DMS153 treated with DMSO at 0.1 percent for 48 hours (cell line): ENCODE data around the gene PPEF2.
"Not testable (repeated sequence)": the region's sequence is repeated elsewhere in the genome, so short reads cannot be mapped to it uniquely, and the experiment has no call there.

ENCODE experiments used
- DNase-seq: peaks from one replicate; lab custom pipeline; 2025; ENCODE audit not compliant: unreplicated experiment; lab: John Stamatoyannopoulos, UW

PPEF2 gene, protein sequence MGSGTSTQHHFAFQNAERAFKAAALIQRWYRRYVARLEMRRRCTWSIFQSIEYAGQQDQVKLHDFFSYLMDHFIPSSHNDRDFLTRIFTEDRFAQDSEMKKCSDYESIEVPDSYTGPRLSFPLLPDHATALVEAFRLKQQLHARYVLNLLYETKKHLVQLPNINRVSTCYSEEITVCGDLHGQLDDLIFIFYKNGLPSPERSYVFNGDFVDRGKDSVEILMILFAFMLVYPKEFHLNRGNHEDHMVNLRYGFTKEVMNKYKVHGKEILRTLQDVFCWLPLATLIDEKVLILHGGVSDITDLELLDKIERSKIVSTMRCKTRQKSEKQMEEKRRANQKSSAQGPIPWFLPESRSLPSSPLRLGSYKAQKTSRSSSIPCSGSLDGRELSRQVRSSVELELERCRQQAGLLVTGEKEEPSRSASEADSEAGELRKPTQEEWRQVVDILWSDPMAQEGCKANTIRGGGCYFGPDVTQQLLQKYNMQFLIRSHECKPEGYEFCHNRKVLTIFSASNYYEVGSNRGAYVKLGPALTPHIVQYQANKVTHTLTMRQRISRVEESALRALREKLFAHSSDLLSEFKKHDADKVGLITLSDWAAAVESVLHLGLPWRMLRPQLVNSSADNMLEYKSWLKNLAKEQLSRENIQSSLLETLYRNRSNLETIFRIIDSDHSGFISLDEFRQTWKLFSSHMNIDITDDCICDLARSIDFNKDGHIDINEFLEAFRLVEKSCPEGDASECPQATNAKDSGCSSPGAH

GRCh38 chr4:75902352-75902751 is at the start of gene PPEF2:
PPEF2 (minus strand) TSS chr4:75902452; CDS start chr4:75896325, 6,127 bp downstream.
- no peak for DNase-seq

DNA sequence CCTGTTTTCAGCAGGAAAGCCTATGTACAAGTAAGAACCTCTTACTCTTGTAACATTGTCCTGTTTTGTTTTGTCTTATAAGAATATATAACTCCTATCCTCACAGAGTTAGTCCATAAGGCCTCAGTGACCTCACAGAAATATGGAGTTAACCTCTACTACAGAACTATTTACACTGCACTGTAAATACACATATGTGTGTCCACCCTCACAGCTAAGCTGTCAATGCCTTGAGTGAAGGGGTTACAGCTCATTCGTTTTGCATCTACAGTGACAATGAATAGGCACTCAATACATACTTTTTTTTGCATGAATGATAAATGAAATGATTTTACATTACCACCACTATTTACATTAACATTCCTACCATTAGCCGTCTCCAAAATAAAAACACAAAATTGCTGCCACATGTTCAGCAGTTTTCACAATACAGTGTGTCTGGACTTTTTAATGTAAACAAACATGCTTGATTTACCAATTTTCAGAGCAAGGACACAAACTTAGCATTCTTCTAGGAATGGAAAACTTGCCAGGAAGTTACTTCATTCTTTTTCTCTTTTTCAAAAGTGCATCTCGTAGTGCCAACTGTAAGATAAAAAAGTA is 48.1 kb upstream of the PPEF2 start:
- DNase-seq = no peak

DNA sequence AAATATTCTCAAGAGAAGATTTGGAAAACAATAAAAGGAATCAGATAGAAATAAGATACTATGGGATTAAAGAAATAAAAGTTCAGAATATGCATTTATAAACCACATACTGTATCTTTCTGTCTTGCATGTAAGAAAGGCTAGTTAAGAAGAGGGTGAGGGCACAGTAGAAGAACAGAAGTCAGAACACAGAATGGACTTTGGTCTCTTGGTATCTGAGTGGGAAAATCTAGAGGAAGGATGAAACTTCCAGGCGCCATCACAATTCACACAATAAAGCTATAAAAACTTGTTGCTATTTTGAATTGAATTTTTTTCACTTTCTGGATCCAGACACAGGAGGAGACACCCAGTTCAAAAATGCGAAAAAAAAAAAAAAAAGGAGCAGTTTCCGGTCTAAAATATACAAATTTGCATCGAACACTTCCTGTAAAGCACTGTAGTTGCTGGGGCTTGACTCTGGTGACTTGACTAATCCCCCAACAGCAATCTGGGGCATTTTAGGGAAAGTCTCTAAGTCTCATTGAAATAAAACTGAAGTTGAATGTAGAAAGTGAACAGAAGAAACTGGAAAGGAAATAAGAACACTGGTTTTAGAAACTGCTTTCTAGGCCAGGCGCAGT is 46.7 kb upstream of the PPEF2 start:
- no peak for DNase-seq

- peak; percentile 40 for DNase-seq
These were observed 38.5 kb upstream of the PPEF2 start, which contains the start of gene NAAA for GRCh38 chr4:75940692-75941253. NAAA (minus strand) TSS chr4:75941013; CDS start chr4:75940949, 64 bp downstream.

GRCh38 chr4:75939890-75940691 is 37.8 kb upstream of the PPEF2 start:
- DNase-seq = peak; percentile 33

DNA sequence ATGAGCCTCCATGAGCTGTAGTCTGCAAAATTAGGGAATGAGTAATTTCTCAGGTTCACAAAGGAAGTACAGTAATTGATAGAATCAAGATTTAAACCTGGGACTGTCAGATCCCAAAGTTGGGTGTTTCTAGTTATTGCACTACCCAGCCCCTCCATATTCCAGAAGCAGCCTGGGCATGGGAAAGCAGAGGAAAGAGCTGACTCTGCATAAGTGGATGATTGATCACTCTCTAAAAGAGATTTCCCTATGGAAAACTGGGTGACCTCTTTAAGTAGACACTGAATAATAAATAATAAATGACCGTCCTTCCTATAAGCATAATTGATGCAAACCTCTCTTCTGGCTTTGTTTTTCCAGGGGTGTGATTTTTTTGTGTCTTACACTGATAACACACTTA is 33.4 kb upstream of the PPEF2 start:
- DNase-seq = no peak

DNA sequence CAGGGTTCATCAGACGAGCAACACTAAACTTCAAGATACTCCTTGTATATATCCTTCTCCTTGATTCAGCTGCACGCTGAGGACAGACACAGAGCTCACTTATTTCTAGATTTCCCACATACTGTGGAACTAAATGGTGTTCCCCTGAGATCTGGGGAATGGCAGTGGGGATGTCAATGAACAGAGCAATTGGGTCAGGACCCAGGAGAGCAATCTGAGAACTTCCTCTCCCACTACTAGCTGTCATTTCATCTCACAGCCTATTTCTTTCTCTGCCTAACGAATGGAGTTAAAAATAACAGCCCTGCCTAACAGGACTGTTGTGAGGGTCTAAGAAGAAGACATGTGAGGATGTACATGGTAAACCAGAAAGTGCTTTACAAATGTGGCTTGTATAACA is 27.9 kb upstream of the PPEF2 start:
- DNase-seq = no peak

- not testable (repeated sequence) for DNase-seq
These were observed 22.7 kb upstream of the PPEF2 start for GRCh38 chr4:75924916-75925315.

DNA sequence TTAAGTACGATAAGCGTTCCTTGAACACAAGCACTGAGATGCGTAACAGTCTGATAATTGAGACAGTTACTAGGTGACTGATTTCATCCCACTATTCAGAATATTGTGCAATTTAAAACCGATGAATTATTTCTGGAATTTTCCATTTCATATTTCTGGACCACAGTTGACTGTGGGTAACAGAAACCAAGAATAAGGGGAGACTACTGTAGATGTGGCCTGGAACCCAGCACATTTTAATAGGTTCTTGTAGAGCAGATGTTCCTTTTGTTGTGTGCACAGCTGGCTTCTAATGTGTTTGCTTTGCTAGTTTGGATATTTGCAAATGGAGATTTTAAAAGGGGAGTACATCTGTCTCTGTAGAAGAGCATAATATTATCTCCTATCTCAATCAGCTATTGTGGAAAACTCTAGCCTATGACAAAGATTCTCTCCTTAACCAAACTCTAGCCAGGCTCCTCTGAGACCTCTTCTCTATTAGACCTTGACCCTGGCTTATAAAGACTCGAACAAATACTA is 22.1 kb upstream of the PPEF2 start:
- no peak for DNase-seq

GRCh38 chr4:75922588-75922987 is 20.3 kb upstream of the PPEF2 start:
- DNase-seq = no peak

GRCh38 chr4:75921910-75922309 is 19.7 kb upstream of the PPEF2 start:
- DNase-seq = no peak

- DNase-seq = no peak
These were observed 18.1 kb upstream of the PPEF2 start for GRCh38 chr4:75920327-75920726.

- DNase-seq = no peak
These were observed 17.7 kb upstream of the PPEF2 start for GRCh38 chr4:75919920-75920319.

GRCh38 chr4:75916091-75916661 is 13.9 kb upstream of the PPEF2 start:
- DNase-seq = peak; percentile 14

GRCh38 chr4:75912968-75913367 is 10.7 kb upstream of the PPEF2 start:
- DNase-seq = no peak

DNA sequence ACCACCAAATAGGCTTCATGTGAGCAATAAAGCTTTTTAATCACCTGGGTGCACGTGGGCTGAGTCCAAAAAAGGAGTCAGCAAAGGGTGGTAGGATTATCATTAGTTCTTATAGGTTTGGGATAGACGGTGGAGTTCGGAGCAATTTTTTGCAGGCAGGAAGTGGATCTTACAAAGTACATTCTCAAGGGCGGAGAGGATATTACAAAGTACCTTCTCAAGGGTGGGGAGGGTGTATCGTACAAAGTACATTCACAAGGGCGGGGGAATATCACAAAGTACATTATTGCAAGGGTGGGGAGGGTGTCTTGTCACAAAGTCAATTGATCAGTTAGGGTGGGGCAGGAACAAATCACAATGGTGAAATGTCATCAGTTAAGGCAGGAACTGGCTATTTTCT is 8.6 kb upstream of the PPEF2 start:
- DNase-seq = not testable (repeated sequence)

DNA sequence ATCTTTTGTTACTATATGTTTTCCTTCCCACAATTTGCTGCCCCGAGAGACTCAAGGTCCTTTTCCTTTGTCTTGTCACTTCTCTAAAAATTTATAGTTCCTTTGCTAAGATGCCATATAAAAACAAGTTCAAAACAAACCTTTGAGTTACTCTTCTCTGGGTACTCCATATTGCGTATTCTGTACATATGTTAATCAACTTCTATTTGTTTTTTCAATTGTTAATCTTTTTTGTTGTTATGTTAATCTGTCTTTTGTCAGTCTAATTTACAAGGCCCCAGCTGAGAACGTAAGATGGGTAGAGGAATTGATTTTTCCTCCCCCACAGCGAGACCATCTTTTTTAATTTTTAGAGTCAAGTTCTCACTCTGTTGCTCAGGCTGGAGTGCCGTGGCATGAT is 7.2 kb upstream of the PPEF2 start:
- no peak for DNase-seq

DNA sequence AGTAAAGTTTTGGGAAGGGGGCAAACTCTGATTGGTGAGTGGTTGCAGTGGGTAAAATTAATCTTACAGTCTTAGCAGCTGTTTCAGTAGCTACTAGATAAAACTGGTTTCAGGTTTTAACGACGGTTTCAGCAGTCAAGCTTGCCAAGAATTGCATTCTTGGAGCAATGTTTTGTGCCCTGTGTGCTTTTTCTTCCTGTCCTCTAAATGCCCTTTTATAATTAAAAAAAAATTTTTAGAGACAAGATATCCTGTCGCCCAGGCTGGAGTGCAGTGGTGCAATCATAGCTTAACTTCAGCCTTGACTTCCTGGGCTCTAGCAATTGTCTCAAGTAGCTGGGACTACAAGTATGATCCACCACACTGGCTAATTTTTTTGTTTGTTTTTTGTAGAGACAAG is 6.3 kb upstream of the PPEF2 start:
- DNase-seq = no peak

GRCh38 chr4:75907966-75908365 is 5.7 kb upstream of the PPEF2 start:
- no peak for DNase-seq

- DNase-seq = no peak
These were observed 1.8 kb upstream of the PPEF2 start for GRCh38 chr4:75904076-75904475.
